Measurements from ENCODE around the gene EEF1AKMT4.

Gene EEF1AKMT4

DNA sequence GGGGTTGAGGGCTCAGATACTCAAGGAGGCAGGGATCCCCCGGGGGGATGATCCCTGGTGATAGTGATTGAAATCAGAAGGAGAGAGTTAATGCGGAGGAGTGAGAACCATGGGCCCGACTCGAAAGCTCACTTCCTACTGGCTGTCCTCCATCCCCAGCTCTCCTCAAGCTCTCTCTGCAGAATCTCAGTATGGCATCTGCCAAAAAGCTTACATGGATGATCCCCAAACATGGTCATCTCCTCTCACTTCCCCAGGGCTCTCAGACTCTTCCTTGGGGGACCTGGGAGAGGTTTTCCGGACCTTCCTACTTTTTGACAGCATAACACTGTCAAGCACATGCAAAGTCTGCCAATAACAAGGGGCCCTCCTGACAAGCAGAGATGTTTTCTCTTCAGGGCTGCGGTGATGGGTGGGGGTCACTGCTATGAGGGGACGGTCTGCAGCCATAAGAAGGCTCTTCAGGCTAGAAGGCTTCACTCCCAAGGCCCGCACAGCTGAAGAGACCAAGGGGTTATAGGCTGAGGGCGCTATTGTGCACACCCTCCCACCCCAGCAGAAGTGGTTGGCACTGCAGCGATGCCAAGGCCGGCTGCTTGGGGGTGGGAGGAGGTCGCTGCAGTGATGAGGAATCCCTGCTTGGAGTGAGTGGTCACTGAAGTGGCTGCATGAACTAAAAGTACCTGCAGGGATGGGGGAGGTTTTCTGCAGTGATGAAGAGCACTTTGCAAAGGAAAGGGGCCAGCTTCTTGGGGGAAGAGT, 20.9 kb upstream of the EEF1AKMT4 start:
- peak overlapping the region in 2 of 5 donors; percentile 58 to 67 for H3K4me3 ChIP-seq (ENCODE audit: low read depth in 1 of 5, low read length in 5 of 5)
- no peak overlapping the region for H3K9ac ChIP-seq (ENCODE audit: low read length in 5 of 5)
- H3K36me3 ChIP-seq (ENCODE audit: control insufficient read depth in 5 of 5, insufficient read depth in 5 of 5, low read length in 5 of 5): no peaks in the 10 kb centered on the region
- peaks cover 0 to 22% (median 14%) of the 10 kb centered on the region in 5 donors for H3K4me1 ChIP-seq (ENCODE audit: control insufficient read depth in 5 of 5, insufficient read depth in 5 of 5, low read length in 5 of 5)
- no peak overlapping the region for H3K27ac ChIP-seq (ENCODE audit: low read depth, low read length)
- no peaks in the 10 kb centered on the region for H3K9me3 ChIP-seq (ENCODE audit: control insufficient read depth in 5 of 5, low read length in 5 of 5)
- H3K27me3 ChIP-seq (ENCODE audit: control insufficient read depth in 5 of 5, insufficient read depth in 4 of 5, low read length in 5 of 5): peaks cover 32 to 57% (median 49%) of the 10 kb centered on the region in 5 donors

DNA sequence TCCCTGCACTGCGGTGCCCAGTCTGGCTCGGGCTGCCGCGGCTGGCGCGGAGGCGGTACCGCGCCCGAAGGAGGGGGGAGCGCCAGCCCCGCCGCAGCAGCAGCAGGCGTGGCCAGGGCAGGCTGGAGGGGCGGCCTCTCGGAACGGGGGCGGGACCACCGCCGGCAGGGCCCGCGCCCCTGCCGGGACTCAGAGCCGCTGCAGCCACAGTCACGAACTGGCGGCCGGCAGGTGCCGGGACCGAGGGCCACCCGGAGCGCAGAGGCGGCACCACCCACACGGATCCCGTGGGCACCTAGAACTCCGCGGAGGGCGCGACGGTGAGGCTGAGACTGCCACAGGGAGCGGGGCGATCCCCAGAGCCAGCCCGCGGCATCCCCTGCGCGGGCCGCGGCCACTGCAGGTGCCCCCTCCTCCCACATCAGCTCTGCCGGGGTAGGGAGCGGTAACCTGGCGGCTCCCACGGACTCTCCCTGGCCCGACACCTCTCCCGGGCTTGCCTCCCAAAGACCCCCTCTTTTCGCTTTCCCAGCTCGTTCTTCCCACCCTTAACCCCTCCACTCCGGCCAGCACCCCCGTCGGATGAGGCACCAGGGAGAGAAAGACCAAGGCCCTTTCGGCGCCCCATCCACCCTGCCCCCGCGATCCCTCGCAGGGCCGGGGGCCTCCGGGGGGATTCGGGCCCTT, 19.9 kb upstream of the EEF1AKMT4 start, which contains the start of gene VWA5B2:
TSS of gene VWA5B2 (plus strand) at position 192 of the 687 bp plus-strand sequence. CDS start 944 bp downstream, outside the sequence.
- Histone ChIP-seq H3K4me1 (ENCODE audit: control insufficient read depth in 5 of 5, insufficient read depth in 5 of 5, low read length in 5 of 5) (peaks cover 0 to 22% (median 14%) of the 10 kb centered on the region in 5 donors), H3K4me3 (ENCODE audit: low read depth in 1 of 5, low read length in 5 of 5) (peak within 1 kb of the TSS in 4 of 5 donors; percentile 58 to 67 (median 62)), H3K9ac (ENCODE audit: low read length in 5 of 5) (peak within 1 kb of the TSS in 2 of 5 donors; percentile 23 to 30), H3K36me3 (ENCODE audit: control insufficient read depth in 5 of 5, insufficient read depth in 5 of 5, low read length in 5 of 5) (no peaks in the 10 kb centered on the region), H3K9me3 (ENCODE audit: control insufficient read depth in 5 of 5, low read length in 5 of 5) (no peaks in the 10 kb centered on the region), H3K27me3 (ENCODE audit: control insufficient read depth in 5 of 5, insufficient read depth in 4 of 5, low read length in 5 of 5) (peaks cover 32 to 64% (median 58%) of the 10 kb centered on the region in 5 donors), H3K27ac (ENCODE audit: low read depth, low read length) (no peak within 1 kb of the TSS)

DNA sequence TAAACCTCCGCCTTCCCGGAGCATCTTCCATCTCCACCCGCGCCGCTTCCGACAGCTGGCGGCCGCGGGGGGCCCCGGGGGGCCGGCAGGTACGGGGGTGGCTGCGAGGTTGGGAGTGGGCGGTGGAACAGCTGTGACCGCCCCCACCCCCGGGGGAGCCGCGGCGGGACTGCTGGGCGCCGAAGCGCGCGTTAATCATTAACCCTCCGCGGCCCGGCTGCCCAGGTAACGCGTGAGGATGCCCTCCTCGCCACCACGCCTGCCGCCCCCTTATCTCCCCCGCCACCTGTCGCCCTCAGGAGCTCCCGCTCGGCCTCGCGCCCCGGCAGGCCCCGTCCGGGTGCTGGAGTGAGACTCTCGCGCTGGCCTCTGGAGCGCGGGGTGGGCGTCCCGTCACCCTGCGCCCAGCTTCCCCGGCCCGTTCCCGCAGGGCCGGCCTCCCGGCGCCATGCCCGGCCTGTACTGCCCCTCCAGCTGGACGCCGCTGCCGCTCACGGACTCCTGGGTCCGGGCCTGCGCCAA, 19.3 kb upstream of the EEF1AKMT4 start:
- Histone ChIP-seq H3K27ac (ENCODE audit: low read depth, low read length) (no peak overlapping the region), H3K4me1 (ENCODE audit: control insufficient read depth in 5 of 5, insufficient read depth in 5 of 5, low read length in 5 of 5) (peaks cover 0 to 22% (median 14%) of the 10 kb centered on the region in 5 donors), H3K4me3 (ENCODE audit: low read depth in 1 of 5, low read length in 5 of 5) (peak overlapping the region in 3 of 5 donors; percentile 58 to 67 (median 65)), H3K9me3 (ENCODE audit: control insufficient read depth in 5 of 5, low read length in 5 of 5) (no peaks in the 10 kb centered on the region), H3K9ac (ENCODE audit: low read length in 5 of 5) (no peak overlapping the region), H3K27me3 (ENCODE audit: control insufficient read depth in 5 of 5, insufficient read depth in 4 of 5, low read length in 5 of 5) (peaks cover 32 to 65% (median 58%) of the 10 kb centered on the region in 5 donors), H3K36me3 (ENCODE audit: control insufficient read depth in 5 of 5, insufficient read depth in 5 of 5, low read length in 5 of 5) (no peaks in the 10 kb centered on the region)

DNA sequence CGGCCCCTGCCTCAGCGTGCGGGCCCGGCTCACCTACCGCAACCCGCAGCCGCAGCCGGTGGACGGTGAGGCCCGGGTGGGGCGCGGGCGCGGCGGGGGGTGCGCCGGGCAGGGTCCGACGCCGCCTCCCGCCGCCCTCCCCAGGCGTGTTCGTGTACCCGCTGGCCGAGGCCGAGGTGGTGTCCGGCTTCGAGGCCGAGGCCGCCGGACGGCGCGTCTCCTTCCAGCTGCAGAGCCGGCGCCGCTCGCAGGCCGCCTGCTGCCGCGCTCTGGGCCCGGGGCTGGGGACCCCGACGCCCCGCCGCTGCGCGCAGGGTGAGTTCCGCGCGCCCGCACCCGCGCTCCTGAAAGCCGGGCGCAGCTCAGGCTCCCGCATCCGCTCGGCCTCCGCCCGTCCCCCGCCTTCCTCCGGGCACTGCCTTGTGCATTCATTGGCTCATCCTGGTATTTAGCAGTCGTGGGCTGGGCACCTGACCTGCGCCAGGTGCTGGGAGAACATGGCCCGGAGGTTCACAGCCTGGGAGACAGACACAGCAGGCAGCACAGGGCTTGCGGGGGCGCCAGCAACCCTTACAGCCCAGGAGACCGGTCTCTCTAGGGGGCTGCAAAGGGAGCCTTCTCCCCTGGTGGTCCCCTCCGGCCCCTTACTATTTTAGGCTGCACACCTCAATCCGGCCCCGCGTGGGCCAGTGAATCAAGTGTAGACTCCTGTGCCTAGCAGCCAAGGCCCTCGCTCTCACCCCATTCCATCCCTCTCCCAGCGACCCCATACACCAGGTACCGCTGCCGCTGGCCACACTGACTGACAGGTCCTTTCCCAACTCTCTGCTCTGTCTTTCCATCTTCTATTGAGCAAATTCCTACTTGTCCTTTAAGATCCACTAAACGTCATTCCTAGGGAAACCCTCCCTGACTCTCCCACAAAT, 18.6 kb upstream of the EEF1AKMT4 start:
- peak overlapping the region in 3 of 5 donors; percentile 58 to 67 (median 65) for H3K4me3 ChIP-seq (ENCODE audit: low read depth in 1 of 5, low read length in 5 of 5)
- H3K27me3 ChIP-seq (ENCODE audit: control insufficient read depth in 5 of 5, insufficient read depth in 4 of 5, low read length in 5 of 5): peaks cover 32 to 65% (median 58%) of the 10 kb centered on the region in 5 donors
- H3K9me3 ChIP-seq (ENCODE audit: control insufficient read depth in 5 of 5, low read length in 5 of 5): no peaks in the 10 kb centered on the region
- H3K27ac ChIP-seq (ENCODE audit: low read depth, low read length): no peak overlapping the region
- no peak overlapping the region for H3K9ac ChIP-seq (ENCODE audit: low read length in 5 of 5)
- no peaks in the 10 kb centered on the region for H3K36me3 ChIP-seq (ENCODE audit: control insufficient read depth in 5 of 5, insufficient read depth in 5 of 5, low read length in 5 of 5)
- peaks cover 0 to 22% (median 14%) of the 10 kb centered on the region in 5 donors for H3K4me1 ChIP-seq (ENCODE audit: control insufficient read depth in 5 of 5, insufficient read depth in 5 of 5, low read length in 5 of 5)

DNA sequence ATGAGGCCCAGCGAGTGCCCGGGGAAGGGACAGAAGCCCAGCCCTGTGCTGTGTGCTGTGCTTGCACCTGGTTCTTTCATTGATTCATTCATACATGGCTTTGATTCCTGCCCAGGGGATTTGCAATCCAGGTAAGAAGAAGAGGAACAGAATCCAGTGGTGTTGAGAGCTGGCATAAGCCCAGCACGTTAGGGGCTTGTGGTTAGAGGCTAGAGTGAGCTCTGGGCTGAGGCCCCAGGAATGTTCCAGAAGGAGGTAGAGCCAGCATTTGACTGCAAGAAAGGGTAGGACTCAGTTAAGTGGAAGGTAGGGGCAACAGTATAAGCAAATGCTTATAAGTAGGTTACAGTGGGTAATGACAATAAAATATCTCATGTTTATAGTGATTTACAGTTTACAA, 17.8 kb upstream of the EEF1AKMT4 start:
- no peak overlapping the region for H3K4me3 ChIP-seq (ENCODE audit: low read depth in 1 of 5, low read length in 5 of 5)
- H3K9ac ChIP-seq (ENCODE audit: low read length in 5 of 5): no peak overlapping the region
- no peak overlapping the region for H3K27ac ChIP-seq (ENCODE audit: low read depth, low read length)
- H3K9me3 ChIP-seq (ENCODE audit: control insufficient read depth in 5 of 5, low read length in 5 of 5): no peaks in the 10 kb centered on the region
- no peaks in the 10 kb centered on the region for H3K36me3 ChIP-seq (ENCODE audit: control insufficient read depth in 5 of 5, insufficient read depth in 5 of 5, low read length in 5 of 5)
- H3K27me3 ChIP-seq (ENCODE audit: control insufficient read depth in 5 of 5, insufficient read depth in 4 of 5, low read length in 5 of 5): peaks cover 32 to 67% (median 62%) of the 10 kb centered on the region in 5 donors
- H3K4me1 ChIP-seq (ENCODE audit: control insufficient read depth in 5 of 5, insufficient read depth in 5 of 5, low read length in 5 of 5): peaks cover 0 to 22% (median 14%) of the 10 kb centered on the region in 5 donors

DNA sequence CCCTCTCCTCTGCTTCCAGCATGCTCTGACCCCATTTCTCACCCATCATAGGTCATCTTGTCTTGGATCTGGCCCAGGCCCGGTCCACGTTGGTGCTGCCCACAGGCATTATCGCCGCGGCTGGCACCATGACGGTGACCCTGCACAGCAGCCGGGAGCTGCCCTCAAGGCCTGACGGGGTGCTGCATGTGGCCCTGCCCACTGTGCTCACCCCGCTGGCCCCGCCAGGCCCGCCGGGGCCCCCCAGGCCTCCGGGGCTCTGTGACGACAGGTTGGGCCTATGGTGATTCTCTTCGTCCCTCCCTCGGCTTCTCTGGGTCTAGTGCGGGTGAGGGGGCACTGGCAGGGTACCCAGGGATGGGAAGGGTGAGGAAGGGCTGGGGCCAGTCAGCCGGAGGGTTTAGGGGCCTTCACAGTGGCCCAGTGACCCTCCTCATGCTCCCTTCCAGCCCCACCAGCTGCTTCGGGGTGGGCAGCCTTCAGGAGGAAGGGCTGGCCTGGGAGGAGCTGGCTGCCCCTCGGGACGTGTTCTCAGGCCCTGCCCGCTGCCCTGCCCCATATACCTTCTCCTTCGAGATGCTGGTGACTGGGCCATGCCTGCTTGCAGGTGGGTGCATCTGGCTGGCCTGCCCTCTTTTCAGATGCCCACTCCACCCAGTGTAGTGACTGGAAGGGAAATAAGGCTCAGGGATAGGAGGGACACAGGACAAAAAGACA, 16.2 kb upstream of the EEF1AKMT4 start:
- Histone ChIP-seq H3K9ac (ENCODE audit: low read length in 5 of 5) (no peak overlapping the region), H3K9me3 (ENCODE audit: control insufficient read depth in 5 of 5, low read length in 5 of 5) (no peaks in the 10 kb centered on the region), H3K4me1 (ENCODE audit: control insufficient read depth in 5 of 5, insufficient read depth in 5 of 5, low read length in 5 of 5) (peaks cover 0 to 22% (median 14%) of the 10 kb centered on the region in 5 donors), H3K27ac (ENCODE audit: low read depth, low read length) (no peak overlapping the region), H3K4me3 (ENCODE audit: low read depth in 1 of 5, low read length in 5 of 5) (no peak overlapping the region), H3K27me3 (ENCODE audit: control insufficient read depth in 5 of 5, insufficient read depth in 4 of 5, low read length in 5 of 5) (peaks cover 30 to 63% (median 58%) of the 10 kb centered on the region in 5 donors), H3K36me3 (ENCODE audit: control insufficient read depth in 5 of 5, insufficient read depth in 5 of 5, low read length in 5 of 5) (no peaks in the 10 kb centered on the region)

DNA sequence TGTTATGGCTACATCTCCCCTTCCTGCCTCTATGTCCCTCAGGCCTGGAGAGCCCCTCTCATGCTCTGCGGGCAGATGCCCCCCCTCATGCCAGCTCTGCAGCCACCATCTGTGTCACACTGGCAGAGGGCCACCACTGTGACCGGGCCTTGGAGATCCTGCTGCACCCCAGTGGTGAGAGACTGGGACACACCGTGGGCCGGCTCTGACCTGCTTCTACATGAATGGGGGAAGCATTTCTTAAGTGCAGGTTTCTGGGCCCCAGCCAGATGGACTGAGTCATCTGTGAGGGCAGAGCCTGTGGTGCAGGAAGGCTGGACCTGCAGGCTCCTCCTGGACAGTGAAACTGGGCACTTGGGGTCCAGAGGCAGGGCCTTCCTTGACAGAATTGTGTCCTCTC, 15.2 kb upstream of the EEF1AKMT4 start:
- H3K9ac ChIP-seq (ENCODE audit: low read length in 5 of 5): no peak overlapping the region
- H3K4me1 ChIP-seq (ENCODE audit: control insufficient read depth in 5 of 5, insufficient read depth in 5 of 5, low read length in 5 of 5): peaks cover 0 to 17% (median 12%) of the 10 kb centered on the region in 5 donors
- H3K27ac ChIP-seq (ENCODE audit: low read depth, low read length): no peak overlapping the region
- no peaks in the 10 kb centered on the region for H3K36me3 ChIP-seq (ENCODE audit: control insufficient read depth in 5 of 5, insufficient read depth in 5 of 5, low read length in 5 of 5)
- H3K27me3 ChIP-seq (ENCODE audit: control insufficient read depth in 5 of 5, insufficient read depth in 4 of 5, low read length in 5 of 5): peaks cover 26 to 56% (median 50%) of the 10 kb centered on the region in 5 donors
- no peak overlapping the region for H3K4me3 ChIP-seq (ENCODE audit: low read depth in 1 of 5, low read length in 5 of 5)
- H3K9me3 ChIP-seq (ENCODE audit: control insufficient read depth in 5 of 5, low read length in 5 of 5): no peaks in the 10 kb centered on the region

DNA sequence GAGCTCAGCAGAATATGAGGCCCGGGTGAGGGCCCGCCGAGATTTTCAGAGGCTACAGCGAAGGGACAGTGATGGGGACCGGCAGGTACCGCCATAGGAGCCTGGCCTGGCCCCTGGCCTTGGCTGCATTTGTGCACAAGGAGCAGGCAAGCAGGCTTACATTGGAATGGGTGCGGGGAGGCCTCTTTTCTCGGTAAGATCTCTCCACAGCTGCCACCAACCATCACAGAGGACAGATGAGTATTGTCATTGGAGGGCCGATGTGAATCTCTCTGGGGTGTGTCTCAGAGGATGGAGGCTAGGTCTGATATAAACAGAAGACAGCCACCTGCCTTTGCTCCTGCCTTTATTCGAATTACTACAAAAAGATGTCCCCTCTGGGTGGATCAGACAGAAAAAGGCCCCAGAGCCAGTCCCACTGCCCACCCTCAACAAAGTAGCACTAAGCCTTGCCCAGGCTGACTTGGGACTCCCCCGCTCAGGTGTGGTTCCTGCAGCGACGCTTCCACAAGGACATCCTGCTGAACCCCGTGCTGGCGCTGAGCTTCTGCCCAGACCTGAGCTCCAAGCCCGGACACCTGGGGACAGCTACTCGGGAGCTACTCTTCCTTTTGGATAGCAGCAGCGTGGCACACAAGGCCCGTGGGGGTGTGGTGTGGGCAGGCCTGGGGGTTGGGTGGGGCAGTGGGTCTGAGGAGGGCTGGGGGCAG, 14.6 kb upstream of the EEF1AKMT4 start:
- H3K27ac ChIP-seq (ENCODE audit: low read depth, low read length): no peak overlapping the region
- H3K4me3 ChIP-seq (ENCODE audit: low read depth in 1 of 5, low read length in 5 of 5): no peak overlapping the region
- H3K9me3 ChIP-seq (ENCODE audit: control insufficient read depth in 5 of 5, low read length in 5 of 5): no peaks in the 10 kb centered on the region
- H3K36me3 ChIP-seq (ENCODE audit: control insufficient read depth in 5 of 5, insufficient read depth in 5 of 5, low read length in 5 of 5): no peaks in the 10 kb centered on the region
- H3K27me3 ChIP-seq (ENCODE audit: control insufficient read depth in 5 of 5, insufficient read depth in 4 of 5, low read length in 5 of 5): peaks cover 22 to 52% (median 45%) of the 10 kb centered on the region in 5 donors
- H3K4me1 ChIP-seq (ENCODE audit: control insufficient read depth in 5 of 5, insufficient read depth in 5 of 5, low read length in 5 of 5): peaks cover 0 to 11% (median 6%) of the 10 kb centered on the region in 5 donors
- no peak overlapping the region for H3K9ac ChIP-seq (ENCODE audit: low read length in 5 of 5)

All from subcutaneous abdominal adipose tissue (tissue), 5 donors.